ENCODE data around the gene MAP10.

DNA sequence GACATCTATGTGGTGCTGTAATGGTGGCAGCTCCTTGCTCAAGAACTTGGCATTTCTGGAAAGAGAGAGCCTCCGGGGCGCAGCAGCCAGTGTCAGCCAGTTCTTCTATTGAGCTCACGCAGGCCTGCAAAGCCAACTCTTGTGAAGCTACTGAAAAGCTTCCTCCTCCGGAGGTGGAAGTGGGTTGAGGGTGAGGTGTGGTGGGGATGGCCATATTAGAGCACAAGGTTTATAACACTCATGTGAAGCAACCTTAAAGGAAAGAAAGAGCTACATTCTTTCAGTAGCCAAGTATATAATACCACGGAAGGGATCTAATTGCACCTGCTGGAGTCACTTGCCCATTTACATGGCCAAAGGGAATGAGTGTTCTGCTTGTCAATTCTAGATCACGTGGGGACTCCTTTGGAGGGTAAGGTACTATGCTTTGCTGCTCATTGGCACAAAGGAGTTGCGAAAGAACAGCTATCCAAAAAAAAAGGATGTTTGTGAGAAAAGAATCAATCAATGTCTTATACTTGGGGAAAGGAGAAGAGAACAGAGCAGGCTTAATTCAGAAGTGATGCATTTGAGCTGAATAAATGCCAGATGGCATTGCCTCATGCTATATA, 18.3 kb upstream of the MAP10 start:
- TF ChIP-seq POLR2A (IDR thresholded peaks at IDR 0.05) (no peak), POLR2AphosphoS5 (IDR thresholded peaks at IDR 0.05) (no peak)
- TF ChIP-seq, protein P1, sequence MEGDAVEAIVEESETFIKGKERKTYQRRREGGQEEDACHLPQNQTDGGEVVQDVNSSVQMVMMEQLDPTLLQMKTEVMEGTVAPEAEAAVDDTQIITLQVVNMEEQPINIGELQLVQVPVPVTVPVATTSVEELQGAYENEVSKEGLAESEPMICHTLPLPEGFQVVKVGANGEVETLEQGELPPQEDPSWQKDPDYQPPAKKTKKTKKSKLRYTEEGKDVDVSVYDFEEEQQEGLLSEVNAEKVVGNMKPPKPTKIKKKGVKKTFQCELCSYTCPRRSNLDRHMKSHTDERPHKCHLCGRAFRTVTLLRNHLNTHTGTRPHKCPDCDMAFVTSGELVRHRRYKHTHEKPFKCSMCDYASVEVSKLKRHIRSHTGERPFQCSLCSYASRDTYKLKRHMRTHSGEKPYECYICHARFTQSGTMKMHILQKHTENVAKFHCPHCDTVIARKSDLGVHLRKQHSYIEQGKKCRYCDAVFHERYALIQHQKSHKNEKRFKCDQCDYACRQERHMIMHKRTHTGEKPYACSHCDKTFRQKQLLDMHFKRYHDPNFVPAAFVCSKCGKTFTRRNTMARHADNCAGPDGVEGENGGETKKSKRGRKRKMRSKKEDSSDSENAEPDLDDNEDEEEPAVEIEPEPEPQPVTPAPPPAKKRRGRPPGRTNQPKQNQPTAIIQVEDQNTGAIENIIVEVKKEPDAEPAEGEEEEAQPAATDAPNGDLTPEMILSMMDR (IDR thresholded peaks at IDR 0.05 in 8 of 11, conservative IDR thresholded peaks at IDR 0.05 in 3 of 11), result no peak
